ENCODE measurements around the gene IPO7.
A peak's percentile ranks its signal among the peaks of the same experiment; 100 is the strongest.
"Not testable (repeated sequence)": the region's sequence is repeated elsewhere in the genome, so short reads cannot be mapped to it uniquely, and the experiment has no call there.

The IPO7 gene

DNA sequence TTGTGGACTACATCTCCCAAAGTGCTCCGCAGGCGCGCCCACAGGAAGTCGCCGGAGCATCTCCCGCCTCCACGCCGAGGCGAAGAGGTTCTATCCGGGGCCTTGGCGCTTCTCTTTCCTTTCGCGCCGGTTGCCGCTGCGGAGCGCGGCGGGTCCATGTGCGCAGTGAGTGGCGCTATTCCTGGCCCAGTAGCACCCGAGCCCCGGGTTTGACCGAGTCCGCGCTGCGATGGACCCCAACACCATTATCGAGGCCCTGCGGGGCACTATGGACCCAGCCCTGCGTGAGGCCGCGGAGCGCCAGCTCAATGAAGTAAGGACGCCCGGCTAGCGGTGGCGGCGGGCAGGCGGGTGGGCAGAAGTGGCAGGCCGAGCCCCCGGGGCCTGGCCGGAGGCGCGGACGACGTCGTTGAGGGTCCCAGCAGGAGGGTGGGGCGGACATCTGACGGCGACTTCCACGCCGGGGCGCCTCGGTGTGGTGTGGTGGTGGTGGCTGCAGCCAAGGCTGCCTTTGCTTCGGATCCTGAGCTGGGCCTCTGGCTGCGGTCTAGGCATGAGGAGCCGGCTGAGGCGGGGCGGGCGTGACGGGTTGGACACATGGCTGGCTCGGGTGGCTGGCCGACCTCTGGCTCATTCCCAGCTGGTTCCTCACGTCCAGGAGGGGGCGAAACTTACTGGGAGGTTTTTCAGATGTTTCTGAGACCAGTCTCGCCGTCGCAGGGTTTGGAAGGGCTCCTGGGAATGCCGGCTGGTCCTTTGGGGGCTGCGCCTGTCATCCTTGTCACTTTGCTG is at the start of gene IPO7:
IPO7 (plus strand) TSS at position 118 of the 792 bp plus-strand sequence; CDS start at position 230, 112 bp downstream.
- peak; percentile 93 for DNase-seq

DNA sequence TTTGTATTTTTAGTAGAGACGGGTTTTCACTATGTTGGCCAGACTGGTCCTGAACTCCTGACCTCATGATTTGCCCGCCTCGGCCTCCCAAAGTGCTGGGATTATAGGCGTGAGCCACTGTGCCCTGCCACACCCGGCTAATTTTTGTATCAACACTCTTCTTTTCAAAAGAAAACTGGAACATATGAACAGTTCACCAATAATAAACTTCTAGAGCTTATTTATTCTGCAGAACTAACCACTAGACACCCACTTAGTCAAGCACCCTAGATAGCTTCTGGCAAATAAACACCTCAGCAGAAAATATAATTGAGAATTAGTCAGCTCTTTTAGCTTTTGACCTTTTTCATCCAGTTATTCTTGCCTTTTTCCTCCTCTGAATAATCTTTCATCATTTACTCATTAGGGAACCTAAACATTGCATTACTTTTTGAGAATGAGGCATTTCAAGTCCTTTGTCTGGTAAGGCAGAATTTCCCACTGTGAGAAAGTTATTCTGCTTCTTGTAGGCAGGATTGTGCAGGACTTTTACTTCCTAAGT is 42.7 kb upstream of the IPO7 start:
- DNase-seq, result no peak

DNA sequence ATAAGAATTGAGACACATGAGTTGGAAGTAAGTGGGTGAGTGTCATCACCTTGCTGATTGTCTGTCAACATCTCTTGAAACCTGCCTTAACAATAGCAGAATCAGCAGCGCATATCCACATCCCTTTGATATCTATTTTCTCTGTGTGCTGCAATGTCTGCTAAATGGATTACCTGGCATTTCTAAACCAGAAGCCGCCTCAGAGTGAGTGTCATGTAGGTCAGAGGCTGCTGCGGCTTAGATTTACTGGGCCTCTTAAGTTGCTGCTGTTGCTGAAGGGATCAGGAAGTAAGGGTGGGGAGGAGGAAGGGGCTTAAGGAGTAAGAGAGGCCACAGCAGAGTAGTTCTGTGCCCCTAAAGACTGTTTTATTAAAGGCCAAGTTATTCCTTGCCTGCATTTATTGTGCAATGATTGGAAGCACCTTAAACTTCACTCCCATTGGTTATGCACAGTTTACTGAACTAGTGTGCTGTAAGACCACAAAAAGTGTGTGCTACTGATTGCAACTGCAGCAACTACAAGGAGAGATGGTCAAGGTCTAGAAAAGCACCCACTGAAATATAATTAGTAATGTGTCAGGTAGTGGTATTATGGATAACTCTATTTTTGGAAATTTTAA is 40.3 kb upstream of the IPO7 start:
- no peak for DNase-seq

DNA sequence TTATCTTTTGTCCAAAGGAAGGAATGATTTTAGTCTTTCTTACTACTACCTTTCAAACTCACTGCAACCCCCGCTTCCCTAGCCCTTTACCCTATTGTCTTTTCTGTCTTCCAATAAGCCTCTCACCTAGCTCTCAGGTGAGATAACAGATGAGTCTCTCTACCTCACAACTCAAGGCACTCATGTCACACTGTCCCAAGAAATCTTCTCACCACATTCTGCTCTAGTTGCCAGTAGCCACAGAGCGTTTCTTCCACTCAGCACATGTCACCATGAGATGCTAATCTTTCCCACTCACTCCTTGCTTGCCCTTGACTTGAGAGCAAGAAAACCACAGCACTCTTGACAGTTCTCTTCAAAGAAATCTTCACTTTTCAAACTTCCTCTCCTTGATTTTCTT is 37.4 kb upstream of the IPO7 start:
- DNase-seq, result no peak

DNA sequence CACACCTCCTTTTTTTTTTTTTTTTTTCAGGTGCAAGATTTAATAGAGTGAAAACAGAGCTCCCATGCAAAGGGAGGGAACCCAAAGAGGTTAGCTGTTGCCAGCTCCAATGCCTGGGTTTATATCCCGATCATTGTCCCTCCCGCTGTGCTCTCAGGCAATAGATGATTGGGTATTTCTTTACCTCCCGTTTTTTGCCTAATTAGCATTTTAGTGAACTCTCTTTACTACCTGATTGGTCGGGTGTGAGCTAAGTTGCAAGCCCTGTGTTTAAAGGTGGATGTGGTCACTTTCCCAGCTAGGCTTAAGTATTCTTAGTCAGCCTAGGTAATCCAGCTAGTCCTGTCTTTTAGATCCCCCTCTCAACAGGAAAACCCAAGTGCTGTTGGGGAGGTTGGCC is 36.7 kb upstream of the IPO7 start:
- not testable (repeated sequence) for DNase-seq

DNA sequence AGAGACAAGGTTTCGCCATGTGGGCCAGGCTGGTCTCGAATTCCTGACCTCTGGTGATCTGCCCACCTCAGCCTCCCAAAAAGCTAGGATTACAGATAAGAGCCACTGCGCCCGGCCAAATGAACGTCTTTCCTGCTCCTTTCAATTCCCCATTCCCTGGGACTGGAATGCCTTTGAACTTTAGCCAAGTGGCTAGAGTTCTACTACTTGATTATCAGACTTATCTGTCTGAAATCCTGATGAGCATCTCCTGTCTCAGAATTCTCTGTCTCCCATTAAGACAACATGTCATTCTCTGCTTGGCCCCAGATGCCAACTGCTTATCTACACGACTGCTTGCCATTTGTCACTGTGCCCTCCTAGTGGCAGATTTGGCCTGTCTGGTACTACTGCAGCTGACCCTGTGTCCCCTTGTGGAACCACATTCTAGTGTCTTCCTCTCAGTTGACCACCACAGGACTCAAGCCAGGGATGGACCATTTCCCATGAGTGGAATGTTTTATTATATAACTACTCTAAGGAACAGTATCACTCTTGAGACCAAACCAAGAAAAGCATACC is 33.1 kb upstream of the IPO7 start:
- DNase-seq, result no peak

DNA sequence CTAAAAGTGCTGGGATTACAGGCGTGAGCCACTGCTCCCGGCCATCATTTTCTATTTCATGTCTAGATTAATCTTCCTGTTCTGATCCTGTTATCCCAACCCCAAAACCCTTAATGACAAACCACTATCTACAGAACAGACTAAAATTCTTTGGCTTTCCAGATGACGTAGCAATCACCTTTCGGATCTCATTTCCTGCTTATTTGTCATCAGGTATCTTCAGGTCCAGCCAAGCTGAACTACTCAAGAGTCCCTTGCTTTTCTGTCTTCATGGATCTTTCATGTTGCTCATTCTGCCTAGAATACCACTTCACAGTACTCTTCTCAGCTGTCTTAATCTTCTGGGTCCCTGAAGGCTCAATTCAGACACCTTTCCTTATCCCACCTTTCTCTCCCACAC is 27.4 kb upstream of the IPO7 start:
- DNase-seq, result no peak

DNA sequence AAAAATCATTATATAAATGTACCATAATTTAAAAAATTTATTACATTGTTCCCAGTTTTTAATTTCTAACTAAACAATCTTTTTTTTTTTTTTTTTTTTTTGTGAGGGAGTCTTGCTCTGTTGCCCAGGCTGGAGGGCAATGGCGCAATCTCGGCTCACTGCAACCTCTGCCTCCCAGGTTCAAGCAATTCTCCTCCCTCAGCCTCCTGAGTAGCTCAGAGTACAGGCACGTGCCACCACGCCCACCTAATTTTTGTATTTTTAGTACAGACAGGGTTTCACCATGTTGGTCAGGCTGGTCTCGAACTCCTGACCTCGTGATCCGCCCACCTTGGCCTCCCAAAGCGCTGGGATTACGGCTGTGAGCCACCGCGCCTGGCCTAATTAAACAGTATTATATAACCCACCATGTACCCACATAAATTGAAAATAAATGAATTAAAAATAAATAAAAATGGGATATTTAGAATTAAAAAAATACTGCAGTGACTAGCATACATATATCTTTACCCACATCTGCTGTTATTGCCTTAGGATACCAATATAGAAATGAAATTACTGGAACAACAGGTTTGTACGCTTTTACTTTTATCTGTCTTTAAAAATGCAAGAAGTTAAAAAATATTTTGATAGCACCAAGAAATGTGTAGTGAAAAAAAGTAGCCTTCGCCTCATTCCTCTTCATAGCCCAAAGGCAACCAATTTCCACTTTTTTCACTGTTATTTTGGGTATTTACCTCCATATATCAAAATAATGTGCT is 23.4 kb upstream of the IPO7 start:
- DNase-seq, result not testable (repeated sequence)

DNA sequence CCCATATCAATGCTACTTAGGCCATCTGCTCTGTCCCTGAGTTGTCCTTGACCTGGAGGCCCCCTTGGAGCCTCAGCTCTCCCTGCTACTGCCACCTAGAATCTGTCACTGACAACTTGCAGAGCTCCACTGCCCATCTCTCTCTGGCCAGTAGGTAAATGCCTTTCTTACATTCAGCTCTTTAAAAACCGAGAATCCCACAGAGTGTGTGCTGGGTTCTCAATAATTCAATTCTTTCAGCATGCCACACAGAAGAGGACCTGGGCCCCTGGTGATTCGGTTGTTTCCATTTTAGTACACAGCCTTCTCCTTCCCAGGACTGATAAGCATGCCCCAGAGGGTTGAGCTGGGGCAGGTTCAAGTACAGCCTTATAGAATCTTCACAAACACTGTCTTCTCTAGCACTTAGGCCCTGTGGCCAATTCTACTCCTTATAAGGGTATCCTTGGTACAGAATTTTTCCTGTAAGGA is 22.0 kb upstream of the IPO7 start:
- peak; percentile 43 for DNase-seq

DNA sequence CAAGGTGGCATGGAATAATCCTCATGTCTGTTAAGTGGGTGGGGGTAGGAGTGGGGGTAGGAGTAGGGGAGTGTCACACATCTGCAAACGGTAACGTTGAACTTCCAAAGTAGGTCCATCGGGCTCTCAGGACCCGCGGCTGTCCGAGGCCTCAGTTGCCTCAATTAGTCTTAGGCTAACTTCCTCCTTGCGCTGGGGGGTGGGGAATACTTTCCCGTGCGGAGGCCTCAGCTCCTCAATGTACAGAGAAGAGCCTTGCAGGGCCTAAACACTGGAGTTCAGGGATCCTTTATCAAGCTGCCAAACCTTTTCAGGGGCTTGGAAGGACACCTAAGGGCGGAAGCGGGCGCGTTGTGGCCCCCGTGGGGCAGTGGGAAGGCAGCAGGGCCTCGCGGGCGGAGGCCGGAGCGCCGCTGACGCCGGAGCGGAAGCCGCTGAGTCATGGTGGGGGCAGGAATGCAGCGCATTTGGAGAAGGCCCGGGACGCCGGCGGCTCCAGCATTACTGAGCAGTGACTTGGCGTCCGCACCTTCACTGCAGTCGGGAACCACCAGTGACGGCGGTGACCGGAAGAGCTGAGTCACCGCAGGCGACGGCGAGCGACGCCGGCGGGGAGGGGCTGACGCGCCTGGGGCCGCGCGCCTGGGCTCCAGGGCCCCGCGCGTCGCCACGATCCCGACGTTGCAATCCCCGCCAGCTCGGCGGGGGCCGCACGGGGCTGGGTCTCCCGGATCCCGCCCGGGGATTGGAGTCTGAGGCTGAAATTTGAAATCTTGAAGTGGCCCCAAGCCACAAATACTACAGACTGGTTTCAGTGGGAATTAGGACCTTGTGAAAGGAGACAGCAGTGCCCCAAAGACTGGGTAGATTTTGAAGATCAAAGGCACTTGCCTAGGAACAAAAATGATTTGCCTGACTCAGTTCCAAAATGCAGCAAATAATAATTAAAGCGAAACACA is 20.2 kb upstream of the IPO7 start:
- peak; percentile 87 for DNase-seq

DNA sequence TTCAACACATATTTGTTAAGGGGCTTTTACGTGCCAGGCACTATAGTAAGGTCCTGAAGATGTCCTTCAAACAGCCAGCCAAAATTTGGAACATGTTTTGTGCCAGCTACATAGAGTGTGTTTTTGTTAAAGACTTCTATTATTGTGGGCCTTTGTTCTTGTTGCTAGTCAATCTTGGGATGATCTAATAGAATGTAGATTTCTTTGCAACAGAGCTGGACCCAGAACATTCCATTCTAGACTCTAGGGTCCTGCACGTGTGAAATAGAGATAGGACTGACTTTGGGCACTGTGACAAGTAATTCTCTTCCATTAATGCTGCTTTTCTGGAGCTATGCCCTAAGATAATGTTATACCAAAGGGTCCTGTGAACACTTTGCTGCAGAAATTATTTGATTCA is 16.9 kb upstream of the IPO7 start:
- no peak for DNase-seq

DNA sequence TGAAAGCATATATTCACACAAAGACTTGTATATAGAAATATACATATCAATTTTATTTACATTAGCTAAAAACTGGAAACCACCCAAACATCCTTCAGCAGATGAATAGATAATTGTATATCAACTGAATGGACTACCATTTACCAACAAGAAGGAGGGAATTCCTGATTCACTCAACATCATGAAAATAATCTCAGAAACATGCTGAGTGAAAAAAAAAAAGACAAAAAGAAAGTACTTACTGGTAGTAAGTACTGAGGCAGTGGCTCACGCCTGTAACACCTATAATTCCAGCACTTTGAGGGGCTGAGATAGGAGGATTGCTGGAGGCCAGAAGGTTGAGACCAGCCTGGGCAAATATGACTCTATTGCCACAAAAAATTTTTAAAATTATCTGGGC is 7.4 kb upstream of the IPO7 start:
- DNase-seq, result no peak

DNA sequence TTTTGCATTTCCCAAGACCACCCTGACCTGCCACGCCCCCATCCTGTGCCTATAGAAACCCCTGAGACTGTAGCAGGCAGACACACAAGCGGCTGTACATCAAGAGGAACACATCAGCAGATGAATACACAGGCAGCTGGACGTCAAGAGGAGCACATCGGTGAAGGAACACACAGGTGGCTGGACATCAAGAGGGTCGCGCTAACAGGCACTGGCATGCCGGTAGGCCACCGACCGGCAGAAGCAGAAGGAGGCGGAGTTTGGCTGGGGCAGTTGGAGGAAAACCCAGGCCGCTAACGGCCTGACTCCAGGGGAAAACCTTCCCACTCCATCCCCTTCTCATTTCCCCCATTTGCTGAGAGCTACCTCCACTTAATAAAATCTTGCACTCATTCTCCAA is 5.4 kb upstream of the IPO7 start:
- no peak for DNase-seq

DNA sequence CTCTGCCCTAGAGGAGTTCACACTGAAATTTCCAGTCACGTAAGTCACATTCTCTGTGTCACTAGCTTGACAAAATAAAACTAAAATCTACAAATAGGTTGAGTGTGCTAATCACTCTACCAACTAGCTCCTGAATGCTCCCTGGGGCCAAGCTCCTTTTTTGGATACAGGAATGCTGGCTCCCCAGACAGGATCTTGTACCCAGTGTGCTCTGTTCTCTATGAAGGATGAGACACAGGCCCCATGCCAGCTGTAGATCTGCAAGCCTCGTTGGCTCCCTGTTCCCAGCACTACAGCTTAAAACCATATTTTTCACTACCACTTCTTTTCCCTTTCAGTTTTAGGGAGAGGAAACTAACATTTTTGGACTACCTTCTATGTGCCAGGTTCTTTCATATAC is 3.7 kb upstream of the IPO7 start:
- DNase-seq, result no peak

DNA sequence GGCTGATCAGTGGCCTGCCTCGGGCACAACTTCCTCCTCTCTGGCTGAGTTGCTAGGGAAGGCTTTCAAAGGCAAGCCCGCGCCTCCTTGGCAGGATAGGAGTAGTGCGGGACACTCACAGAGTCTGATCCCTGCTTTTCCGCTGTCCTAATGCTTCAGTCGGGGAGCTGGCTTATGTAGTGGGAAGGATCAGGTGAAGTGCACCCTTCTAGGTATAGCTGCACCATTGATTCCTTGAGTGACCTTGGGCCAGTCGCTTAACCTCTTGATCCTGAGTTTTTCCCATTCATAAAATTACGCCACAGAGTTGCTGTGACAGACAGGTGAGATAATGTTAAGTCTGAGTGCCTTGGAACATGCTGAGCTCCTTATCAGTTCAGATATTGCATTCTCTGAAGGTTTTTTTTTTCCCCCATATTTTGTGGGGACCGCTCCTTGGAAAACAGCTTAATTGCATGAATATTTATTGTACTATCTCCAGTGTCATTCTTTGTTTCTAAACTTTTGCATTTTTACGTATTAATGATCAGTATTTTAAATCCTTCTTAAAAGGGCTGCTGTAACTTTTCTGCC is 961 bp downstream of the IPO7 start:
- DNase-seq, result no peak

DNA sequence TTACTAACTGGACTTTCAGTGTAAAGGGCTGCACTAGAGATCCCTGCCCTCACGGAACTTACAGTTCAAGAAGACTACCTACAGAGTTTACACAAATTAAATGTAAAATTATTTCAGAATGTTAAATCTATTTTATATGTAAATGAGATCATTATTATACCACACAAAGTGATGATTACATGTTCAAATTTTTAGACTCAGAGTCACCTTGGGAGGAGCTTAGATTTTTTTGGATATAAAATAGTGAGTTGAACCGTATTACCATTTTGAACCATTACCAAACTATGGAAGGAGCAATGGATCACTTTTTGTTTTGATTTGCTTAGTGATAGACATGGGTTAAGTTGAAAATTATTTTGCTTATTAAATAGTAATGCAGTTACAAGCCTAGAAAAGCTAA is 1.6 kb downstream of the IPO7 start:
- no peak for DNase-seq

DNA sequence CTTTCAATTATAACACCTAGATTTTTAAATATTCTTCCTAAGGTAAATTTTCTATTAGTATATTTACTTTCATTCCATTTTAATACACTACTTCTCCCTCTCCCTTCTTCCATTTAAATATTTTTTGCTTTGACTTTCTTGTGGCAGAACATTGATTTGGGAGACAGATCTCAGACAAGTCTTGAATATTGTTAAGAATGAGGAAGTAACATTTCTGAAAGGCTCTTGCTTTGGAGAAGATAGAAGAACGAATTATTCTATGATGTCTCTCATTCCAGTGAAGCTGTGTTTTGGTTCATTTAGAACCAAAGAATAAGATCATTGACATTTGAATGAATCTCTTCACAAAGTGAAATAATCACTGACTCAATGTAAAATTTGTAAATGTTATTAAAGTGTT is 2.4 kb downstream of the IPO7 start:
- DNase-seq, result no peak

DNA sequence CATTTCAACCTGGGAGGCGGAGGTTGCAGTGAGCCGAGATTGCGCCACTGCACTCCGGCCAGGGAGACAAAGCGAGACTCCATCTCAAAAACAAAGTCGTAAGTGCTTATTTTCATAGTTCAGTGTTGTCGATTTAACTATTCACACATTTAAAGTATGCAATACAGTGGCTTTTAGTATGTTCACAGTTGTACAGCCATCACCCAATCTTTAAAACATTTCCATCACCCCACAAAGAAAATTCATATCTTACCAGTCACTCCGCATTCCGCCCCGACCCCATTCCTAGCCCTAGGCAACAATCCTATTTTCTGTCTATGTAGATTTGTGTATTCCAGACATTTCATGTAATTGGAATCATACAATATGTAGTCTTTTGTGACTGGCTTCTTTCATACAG is 11.9 kb downstream of the IPO7 start:
- DNase-seq, result no peak

DNA sequence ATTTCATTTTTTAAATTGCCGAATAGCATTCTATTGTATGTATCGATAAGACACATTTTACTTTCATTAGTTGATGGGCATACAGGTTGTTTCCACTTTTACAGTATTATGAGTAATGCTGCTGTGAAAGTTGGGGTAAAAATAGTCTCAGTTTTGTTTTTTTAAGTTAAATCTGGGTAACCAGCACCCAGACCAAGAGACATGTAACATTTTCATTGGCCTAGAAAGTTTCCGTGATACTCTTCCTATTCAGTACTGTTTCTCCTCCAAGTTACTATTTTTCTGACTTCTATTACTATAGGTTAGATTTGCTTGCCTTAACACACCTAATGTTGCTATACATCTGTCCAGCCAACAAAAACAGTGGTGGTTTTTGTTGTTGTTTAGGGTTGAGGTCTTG is 12.3 kb downstream of the IPO7 start:
- DNase-seq, result no peak

DNA sequence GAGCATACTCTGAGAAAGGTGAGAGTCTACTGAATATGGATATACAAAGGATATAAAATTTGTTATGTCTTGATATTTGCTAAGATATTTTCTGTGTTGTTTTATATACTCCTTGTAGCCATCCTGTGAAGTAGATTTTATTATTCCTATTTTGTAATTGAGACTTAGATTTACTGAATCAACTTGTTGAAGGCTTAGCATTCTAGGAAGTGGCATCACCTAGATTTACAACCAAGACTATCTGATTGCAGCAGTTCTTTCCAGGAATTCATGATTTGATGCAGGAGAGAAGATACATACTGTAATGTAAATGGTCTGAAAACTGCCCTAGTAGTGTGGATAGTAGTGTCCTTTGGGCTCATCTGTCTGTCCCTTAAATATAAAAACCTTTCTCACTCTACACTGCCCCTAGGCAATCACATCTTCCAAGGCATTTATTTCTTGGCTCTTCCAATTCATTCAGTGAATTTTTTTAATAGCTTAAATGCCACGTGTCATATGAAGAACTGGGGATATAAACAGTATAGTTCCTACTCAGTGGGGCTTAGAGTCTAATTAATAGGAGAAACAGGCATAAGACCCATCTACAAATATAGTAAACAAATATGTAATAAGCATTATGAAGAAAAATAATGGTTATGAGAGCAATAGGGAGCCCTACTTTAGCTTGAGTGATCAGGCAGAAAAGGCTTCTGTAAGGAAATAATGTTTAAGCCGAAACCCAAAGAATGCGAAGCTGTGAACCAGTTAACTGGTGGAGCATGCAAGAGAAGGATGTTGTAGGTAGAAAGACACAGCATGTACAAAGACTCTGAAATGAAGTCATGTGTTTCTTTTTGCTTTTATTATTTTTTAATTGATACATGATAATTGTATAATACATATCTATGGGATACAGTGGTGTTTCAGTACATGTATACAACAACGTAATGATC is 13.6 kb downstream of the IPO7 start:
- DNase-seq, result no peak

DNA sequence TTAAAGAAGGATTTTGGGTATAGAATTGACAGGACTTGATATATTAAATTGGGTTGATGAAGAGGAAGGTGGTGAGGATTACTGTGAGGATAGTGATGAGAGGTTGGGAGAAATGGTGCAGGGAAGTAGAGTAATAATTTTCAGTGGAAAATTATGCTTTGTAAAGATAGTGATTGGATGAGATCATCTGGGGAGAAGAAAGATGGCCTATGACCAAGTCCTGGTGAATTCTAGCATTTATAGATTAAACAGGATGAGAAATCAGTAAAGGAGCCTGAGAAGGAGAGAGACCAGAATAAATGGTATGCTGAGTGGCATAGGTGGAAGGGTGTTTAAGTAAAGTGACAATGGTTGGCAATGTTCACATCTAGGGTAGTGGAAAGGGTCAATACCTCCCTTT is 15.0 kb downstream of the IPO7 start:
- no peak for DNase-seq

Data from stimulated activated CD4-positive, alpha-beta T cell treated with anti-CD3 and anti-CD28 coated beads, Interleukin-1b, Interleukin-23, amount 100 ng/mL, for 48 hours (primary cell).